Rectal smooth muscle tissue (tissue), 1 donor: ENCODE data around the gene AGBL1.

ENCODE experiments used
- H3K27ac ChIP-seq: one replicate; pipeline ENCODE4 v1.7.0; 2013; ENCODE audit warnings: low read depth, low read length, inconsistent platforms
- H3K27me3 ChIP-seq: one replicate; pipeline ENCODE4 v1.7.0; 2013; ENCODE audit warnings: low read length; ENCODE audit not compliant: control insufficient read depth, insufficient read depth
- H3K36me3 ChIP-seq: one replicate; pipeline ENCODE4 v1.7.0; 2013; ENCODE audit warnings: low read length; ENCODE audit not compliant: control insufficient read depth, insufficient read depth
- H3K4me1 ChIP-seq: one replicate; pipeline ENCODE4 v1.7.0; 2013; ENCODE audit warnings: low read length; ENCODE audit not compliant: control insufficient read depth, insufficient read depth
- H3K4me3 ChIP-seq: one replicate; pipeline ENCODE4 v1.7.0; 2013; ENCODE audit warnings: low read length
- H3K9ac ChIP-seq: one replicate; pipeline ENCODE4 v1.7.0; 2013; ENCODE audit warnings: low read length

AGBL1 gene

GRCh38 chr15:86894269-86894668 is 814.6 kb downstream of the AGBL1 start:
- H3K27me3 ChIP-seq = no peaks in the 10 kb centered on the region
- H3K9ac ChIP-seq = no peak overlapping the region
- no peak overlapping the region for H3K4me3 ChIP-seq
- no peaks in the 10 kb centered on the region for H3K4me1 ChIP-seq
- no peaks in the 10 kb centered on the region for H3K36me3 ChIP-seq
- H3K27ac ChIP-seq = no peak overlapping the region

- H3K4me1 ChIP-seq = no peaks in the 10 kb centered on the region
- H3K27ac ChIP-seq = no peak overlapping the region
- no peak overlapping the region for H3K4me3 ChIP-seq
- no peaks in the 10 kb centered on the region for H3K27me3 ChIP-seq
- no peaks in the 10 kb centered on the region for H3K36me3 ChIP-seq
- H3K9ac ChIP-seq = no peak overlapping the region
Measured at GRCh38 chr15:86903642-86904421, 824.2 kb downstream of the AGBL1 start.

DNA sequence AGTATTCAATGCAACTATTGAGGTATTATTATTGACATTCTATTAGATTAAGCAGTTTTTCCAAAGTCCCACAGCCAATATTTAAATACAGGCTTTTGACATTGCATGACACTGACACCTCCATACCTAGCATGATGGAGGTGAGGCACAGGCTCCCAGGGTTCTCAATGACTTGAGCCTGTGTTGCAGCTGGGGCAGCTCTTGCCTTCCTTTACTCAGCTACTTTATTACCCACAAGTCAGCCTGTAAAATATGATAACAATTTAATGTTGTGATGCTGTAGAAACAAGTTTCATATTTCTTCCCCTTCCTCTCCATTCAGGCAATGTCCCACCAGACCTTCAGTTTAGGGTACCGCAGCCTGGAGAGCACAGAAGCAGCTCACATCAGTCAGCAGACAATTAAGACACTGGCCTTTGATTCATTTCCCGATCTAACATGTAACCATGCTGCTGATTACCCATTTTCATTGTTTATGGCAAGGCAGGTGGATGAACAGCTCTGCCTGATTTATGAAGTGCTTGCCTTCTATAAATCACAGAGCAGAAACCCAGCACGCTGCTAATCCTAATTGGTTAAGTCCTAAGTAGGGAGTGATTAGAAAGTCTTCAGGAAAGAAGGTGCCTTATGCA is 826.1 kb downstream of the AGBL1 start:
- Histone ChIP-seq H3K4me3 (no peak overlapping the region), H3K27ac (no peak overlapping the region), H3K36me3 (no peaks in the 10 kb centered on the region), H3K27me3 (no peaks in the 10 kb centered on the region), H3K4me1 (no peaks in the 10 kb centered on the region), H3K9ac (no peak overlapping the region)

DNA sequence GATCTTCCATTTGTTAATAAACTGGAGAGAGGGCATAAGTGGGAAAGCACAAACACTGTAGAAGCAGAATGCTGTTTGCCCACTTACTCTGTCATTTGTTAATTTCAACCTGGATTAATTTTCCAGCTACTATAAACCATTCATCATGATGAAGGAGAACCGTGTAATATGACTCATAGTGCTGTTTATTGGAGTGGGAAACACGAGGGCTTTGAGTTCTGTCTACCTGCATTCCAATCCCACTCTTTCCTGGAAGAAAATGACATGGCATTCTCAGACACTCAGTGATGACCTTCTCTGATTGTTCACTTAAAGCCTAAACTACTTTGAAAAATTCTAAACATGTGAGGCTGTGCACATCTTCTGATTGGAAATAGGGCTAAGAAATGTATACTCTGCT is 826.7 kb downstream of the AGBL1 start:
- Histone ChIP-seq H3K36me3 (no peaks in the 10 kb centered on the region), H3K27me3 (no peaks in the 10 kb centered on the region), H3K4me3 (no peak overlapping the region), H3K9ac (no peak overlapping the region), H3K4me1 (no peaks in the 10 kb centered on the region), H3K27ac (no peak overlapping the region)

- no peak overlapping the region for H3K4me3 ChIP-seq
- no peak overlapping the region for H3K27ac ChIP-seq
- H3K4me1 ChIP-seq = no peaks in the 10 kb centered on the region
Measured at GRCh38 chr15:86911022-86911421, 831.4 kb downstream of the AGBL1 start.

GRCh38 chr15:86912661-86913060 is 833.0 kb downstream of the AGBL1 start:
- Histone ChIP-seq H3K4me1 (no peaks in the 10 kb centered on the region), H3K4me3 (no peak overlapping the region), H3K9ac (no peak overlapping the region), H3K36me3 (no peaks in the 10 kb centered on the region), H3K27me3 (no peaks in the 10 kb centered on the region), H3K27ac (no peak overlapping the region)

More at GRCh38 chr15:86911022-86911421, 831.4 kb downstream of the AGBL1 start:
- Histone ChIP-seq H3K9ac (no peak overlapping the region), H3K27me3 (no peaks in the 10 kb centered on the region), H3K36me3 (no peaks in the 10 kb centered on the region)

- Histone ChIP-seq H3K27ac (no peak overlapping the region), H3K27me3 (no peaks in the 10 kb centered on the region), H3K4me1 (no peaks in the 10 kb centered on the region), H3K4me3 (no peak overlapping the region), H3K9ac (no peak overlapping the region), H3K36me3 (no peaks in the 10 kb centered on the region)
Measured at GRCh38 chr15:86915811-86916331, 836.2 kb downstream of the AGBL1 start.

DNA sequence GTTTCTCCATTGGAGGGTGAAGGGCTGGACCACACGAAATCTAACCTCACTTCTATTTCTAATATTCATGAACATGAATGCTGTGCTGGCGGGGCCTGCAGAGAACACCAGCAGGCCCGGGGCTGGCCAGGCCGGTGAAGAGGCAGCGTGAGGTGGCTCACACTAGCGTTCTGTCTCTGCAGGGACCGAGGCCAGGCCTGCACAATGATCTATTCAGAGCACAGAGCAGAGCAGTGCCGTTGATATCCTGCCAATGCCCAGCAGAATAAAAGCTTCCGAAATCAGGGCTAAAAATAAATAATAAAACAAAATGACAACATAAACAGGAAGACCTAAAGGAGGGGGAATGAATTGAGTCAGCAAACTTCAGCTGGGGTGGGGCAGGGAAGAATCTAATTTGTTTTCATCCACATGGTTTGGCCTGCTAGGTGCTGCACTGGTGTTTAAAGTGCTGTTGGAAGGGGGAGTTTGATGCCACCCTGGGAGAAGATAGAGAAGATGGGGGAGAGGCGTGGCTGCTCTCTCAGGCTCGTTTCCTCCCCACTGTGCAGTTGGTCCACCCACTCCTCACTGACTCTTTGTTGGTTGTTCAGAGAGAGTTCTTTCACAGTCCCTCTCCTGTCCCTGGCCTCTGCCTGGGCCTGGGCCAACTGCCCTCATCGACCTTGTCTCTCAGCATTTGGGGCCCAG is 837.1 kb downstream of the AGBL1 start:
- Histone ChIP-seq H3K27me3 (no peaks in the 10 kb centered on the region), H3K9ac (no peak overlapping the region), H3K4me3 (no peak overlapping the region), H3K4me1 (no peaks in the 10 kb centered on the region), H3K27ac (no peak overlapping the region), H3K36me3 (no peaks in the 10 kb centered on the region)

DNA sequence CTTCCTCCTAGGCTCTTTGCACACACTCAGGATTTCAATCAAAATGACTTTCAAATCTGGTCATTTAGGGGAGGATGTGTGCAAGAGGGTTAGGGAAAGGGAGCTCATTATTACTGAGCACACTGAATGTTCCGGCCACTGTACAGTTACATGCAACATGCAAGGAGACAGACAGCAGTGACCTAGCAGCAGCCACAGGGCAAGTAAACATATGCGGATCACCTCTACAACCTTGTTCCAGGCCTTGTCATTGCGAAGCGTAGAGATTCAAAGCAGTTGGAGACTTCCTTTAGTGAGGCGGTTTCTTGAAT is 837.6 kb downstream of the AGBL1 start:
- Histone ChIP-seq H3K36me3 (no peaks in the 10 kb centered on the region), H3K4me1 (no peaks in the 10 kb centered on the region), H3K4me3 (no peak overlapping the region), H3K27me3 (no peaks in the 10 kb centered on the region), H3K9ac (no peak overlapping the region), H3K27ac (no peak overlapping the region)

- H3K27ac ChIP-seq = no peak overlapping the region
- no peak overlapping the region for H3K9ac ChIP-seq
- no peaks in the 10 kb centered on the region for H3K27me3 ChIP-seq
- no peak overlapping the region for H3K4me3 ChIP-seq
- H3K36me3 ChIP-seq = no peaks in the 10 kb centered on the region
- H3K4me1 ChIP-seq = no peaks in the 10 kb centered on the region
Measured at GRCh38 chr15:86919581-86919980, 839.9 kb downstream of the AGBL1 start.

DNA sequence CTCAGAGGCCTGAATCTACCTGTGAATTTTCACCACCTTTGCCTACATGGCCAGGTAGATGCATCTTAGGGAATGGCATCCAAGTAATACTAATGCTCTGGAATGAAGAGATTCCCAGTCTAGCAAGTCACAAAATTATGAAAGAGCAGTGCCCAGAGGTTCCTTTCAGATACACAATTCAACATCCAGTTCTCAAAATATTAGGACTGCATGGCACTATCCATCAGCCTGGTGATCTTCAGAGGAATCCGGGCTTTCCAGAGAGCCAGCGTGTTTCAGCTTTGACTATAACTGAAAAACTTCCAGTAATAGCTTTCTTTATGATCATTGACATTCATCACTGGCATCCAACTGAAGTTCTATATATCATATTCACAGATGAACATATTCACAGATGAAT is 849.8 kb downstream of the AGBL1 start:
- Histone ChIP-seq H3K27me3 (no peaks in the 10 kb centered on the region), H3K4me3 (no peak overlapping the region)

DNA sequence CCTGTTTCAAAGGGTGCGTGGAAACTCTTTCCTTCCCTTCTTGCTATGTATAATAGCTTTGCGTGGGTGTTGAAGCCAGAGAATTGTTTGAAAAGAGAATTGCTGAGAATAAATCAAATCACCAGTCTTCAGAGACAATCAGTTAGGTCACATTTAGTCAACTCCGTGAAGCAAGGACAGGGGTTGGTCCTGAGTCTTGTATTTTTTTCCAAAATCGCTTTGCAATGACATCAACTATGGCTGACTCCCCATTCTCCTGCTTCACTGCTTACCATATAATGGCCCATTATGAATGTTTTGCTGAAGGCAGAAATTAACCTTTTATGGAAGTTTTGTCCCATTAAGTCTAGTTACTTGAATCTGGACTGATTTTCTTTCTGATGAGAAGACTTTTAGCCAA is 852.8 kb downstream of the AGBL1 start:
- H3K27me3 ChIP-seq = no peaks in the 10 kb centered on the region
- no peak overlapping the region for H3K27ac ChIP-seq
- no peaks in the 10 kb centered on the region for H3K36me3 ChIP-seq
- H3K4me1 ChIP-seq = no peaks in the 10 kb centered on the region
- H3K4me3 ChIP-seq = no peak overlapping the region
- no peak overlapping the region for H3K9ac ChIP-seq

More for the DNA sequence above, 849.8 kb downstream of the AGBL1 start:
- Histone ChIP-seq H3K4me1 (no peaks in the 10 kb centered on the region), H3K36me3 (no peaks in the 10 kb centered on the region), H3K9ac (no peak overlapping the region), H3K27ac (no peak overlapping the region)
